ENCODE measurements around the gene RAD18. TPM values are rescaled to one million over a fixed set of nuclear protein-coding genes. Genes with fewer than 3 reads are reported as not detected.

RAD18 gene
- total RNA-seq, 1 experiment from 2014 or later = 13.8 TPM

DNA sequence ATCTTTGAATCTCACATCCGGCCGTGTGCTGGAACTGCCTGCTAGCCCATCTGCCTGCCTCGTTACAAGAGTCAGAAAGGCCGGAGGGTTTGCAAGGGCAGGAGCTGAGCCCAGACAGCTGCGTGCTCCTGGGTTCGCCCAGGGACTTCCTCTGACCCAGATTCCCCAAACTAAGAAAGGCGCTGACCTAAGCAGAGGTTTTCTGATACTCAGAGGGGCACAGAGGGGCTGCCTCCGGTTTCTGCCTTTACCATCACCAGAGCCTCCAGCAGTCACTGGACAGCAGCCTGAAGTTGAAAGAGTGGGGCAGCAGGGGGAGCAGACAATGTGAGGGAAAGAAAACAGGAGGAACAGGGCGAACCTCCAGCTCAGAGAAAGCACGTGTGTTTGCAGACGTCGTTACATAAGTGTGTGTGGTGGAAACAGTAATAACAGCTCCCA is 33.4 kb upstream of the RAD18 start:
- DNase-seq (ENCODE audit: low read depth, low spot score) (no peak), ATAC-seq (no peak; the same call in 1 of the 2 replicates)
- H3K4me1 ChIP-seq (ENCODE audit: control insufficient read depth, insufficient read depth, low read length) = no peaks in the 10 kb centered on the region
- ChIA-PET POLR2A (no interaction called here), CTCF (interaction anchor here (0.8 kb wide), 1 partner anchor 9 kb away, joined by 18 read pairs; no protein-coding TSS in a partner anchor)
- TF ChIP-seq SIN3A (IDR thresholded peaks at IDR 0.05; ENCODE audit: borderline replicate concordance, insufficient read depth, low read depth, low read length) = no peak
- TF ChIP-seq, protein P1, sequence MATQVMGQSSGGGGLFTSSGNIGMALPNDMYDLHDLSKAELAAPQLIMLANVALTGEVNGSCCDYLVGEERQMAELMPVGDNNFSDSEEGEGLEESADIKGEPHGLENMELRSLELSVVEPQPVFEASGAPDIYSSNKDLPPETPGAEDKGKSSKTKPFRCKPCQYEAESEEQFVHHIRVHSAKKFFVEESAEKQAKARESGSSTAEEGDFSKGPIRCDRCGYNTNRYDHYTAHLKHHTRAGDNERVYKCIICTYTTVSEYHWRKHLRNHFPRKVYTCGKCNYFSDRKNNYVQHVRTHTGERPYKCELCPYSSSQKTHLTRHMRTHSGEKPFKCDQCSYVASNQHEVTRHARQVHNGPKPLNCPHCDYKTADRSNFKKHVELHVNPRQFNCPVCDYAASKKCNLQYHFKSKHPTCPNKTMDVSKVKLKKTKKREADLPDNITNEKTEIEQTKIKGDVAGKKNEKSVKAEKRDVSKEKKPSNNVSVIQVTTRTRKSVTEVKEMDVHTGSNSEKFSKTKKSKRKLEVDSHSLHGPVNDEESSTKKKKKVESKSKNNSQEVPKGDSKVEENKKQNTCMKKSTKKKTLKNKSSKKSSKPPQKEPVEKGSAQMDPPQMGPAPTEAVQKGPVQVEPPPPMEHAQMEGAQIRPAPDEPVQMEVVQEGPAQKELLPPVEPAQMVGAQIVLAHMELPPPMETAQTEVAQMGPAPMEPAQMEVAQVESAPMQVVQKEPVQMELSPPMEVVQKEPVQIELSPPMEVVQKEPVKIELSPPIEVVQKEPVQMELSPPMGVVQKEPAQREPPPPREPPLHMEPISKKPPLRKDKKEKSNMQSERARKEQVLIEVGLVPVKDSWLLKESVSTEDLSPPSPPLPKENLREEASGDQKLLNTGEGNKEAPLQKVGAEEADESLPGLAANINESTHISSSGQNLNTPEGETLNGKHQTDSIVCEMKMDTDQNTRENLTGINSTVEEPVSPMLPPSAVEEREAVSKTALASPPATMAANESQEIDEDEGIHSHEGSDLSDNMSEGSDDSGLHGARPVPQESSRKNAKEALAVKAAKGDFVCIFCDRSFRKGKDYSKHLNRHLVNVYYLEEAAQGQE (IDR thresholded peaks at IDR 0.05; ENCODE audit: insufficient read depth in 1 of 2, low read depth in 2 of 2, low read length in 1 of 2) = no peak
- no peak overlapping the region for H3K4me3 ChIP-seq (ENCODE audit: low read depth in 2 of 2, low read length in 2 of 2)
- no TSS peak for BruUV-seq (replicated peaks)
- intact Hi-C loops (cut with micrococcal nuclease; ENCODE audit: unreplicated experiment) (no loop called here), in situ Hi-C loops (cut with HindIII; ENCODE audit: low pct_unique_long_range_greater_than_20kb, low sequenced_read_pairs) (no loop called here)
- H3K36me3 ChIP-seq (ENCODE audit: control insufficient read depth, insufficient read depth, low read length) = no peaks in the 10 kb centered on the region
- no peaks in the 10 kb centered on the region for H3K9me3 ChIP-seq (ENCODE audit: control insufficient read depth, insufficient read depth, low read depth, low read length)
- H3K27ac ChIP-seq (ENCODE audit: low read length) = no peak overlapping the region
- no peaks in the 10 kb centered on the region for H3K27me3 ChIP-seq (ENCODE audit: control insufficient read depth, insufficient read depth, low read length)

DNA sequence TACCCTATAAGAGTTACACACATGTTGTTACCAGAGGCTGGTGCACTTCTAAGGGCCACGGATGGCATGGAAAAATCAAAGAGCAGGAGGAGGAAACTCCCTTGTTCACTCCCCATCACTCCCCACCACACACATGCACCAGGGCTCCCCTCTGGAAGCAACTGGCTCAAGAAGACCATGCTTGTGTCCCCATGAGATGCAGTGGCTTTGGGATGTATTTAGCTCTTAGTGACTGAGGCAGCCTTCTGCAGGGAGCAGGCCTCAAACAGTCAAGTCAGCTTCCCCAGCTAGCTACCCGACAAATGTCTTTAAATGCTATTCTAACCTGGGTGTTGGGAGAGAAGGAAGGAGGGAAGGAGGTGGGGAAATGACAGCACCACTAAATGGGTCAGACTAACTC is 32.9 kb upstream of the RAD18 start:
- no peaks in the 10 kb centered on the region for H3K27me3 ChIP-seq (ENCODE audit: control insufficient read depth, insufficient read depth, low read length)
- POLR2A ChIA-PET = no interaction called here
- TF ChIP-seq POLR2AphosphoS5 (IDR thresholded peaks at IDR 0.05; ENCODE audit: low read depth, low read length) (no peak), SIN3A (IDR thresholded peaks at IDR 0.05; ENCODE audit: borderline replicate concordance, insufficient read depth, low read depth, low read length) (no peak), TCF7L2 (IDR thresholded peaks at IDR 0.05; ENCODE audit: low read depth, low read length) (no peak)
- TF ChIP-seq, protein P1 (IDR thresholded peaks at IDR 0.05; ENCODE audit: insufficient read depth in 1 of 2, low read depth in 2 of 2, low read length in 1 of 2) = no peak
- TF ChIP-seq, protein P2, sequence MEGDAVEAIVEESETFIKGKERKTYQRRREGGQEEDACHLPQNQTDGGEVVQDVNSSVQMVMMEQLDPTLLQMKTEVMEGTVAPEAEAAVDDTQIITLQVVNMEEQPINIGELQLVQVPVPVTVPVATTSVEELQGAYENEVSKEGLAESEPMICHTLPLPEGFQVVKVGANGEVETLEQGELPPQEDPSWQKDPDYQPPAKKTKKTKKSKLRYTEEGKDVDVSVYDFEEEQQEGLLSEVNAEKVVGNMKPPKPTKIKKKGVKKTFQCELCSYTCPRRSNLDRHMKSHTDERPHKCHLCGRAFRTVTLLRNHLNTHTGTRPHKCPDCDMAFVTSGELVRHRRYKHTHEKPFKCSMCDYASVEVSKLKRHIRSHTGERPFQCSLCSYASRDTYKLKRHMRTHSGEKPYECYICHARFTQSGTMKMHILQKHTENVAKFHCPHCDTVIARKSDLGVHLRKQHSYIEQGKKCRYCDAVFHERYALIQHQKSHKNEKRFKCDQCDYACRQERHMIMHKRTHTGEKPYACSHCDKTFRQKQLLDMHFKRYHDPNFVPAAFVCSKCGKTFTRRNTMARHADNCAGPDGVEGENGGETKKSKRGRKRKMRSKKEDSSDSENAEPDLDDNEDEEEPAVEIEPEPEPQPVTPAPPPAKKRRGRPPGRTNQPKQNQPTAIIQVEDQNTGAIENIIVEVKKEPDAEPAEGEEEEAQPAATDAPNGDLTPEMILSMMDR (IDR thresholded peaks at IDR 0.05) = no peak
- H3K4me1 ChIP-seq (ENCODE audit: control insufficient read depth, insufficient read depth, low read length) = no peaks in the 10 kb centered on the region
- no peak for DNase-seq (ENCODE audit: low read depth, low spot score)
- in situ Hi-C loops (cut with HindIII; ENCODE audit: low pct_unique_long_range_greater_than_20kb, low sequenced_read_pairs) = no loop called here
- no peaks in the 10 kb centered on the region for H3K9me3 ChIP-seq (ENCODE audit: control insufficient read depth, insufficient read depth, low read depth, low read length)
- H3K27ac ChIP-seq (ENCODE audit: low read length) = no peak overlapping the region
- CTCF ChIA-PET = no interaction called here
- BruUV-seq (replicated peaks) = no TSS peak
- no peak overlapping the region for H3K4me3 ChIP-seq (ENCODE audit: low read depth in 2 of 2, low read length in 2 of 2)
- H3K36me3 ChIP-seq (ENCODE audit: control insufficient read depth, insufficient read depth, low read length) = no peaks in the 10 kb centered on the region
- ATAC-seq = no peak
- intact Hi-C loops (cut with micrococcal nuclease; ENCODE audit: unreplicated experiment) = no loop called here

Data from Panc1 (cell line).